ENCODE data around the gene MYBPH. TPM values are rescaled to one million over a fixed set of nuclear protein-coding genes. Genes with fewer than 3 reads are reported as not detected.

The MYBPH gene
- total RNA-seq, 1 experiment from 2014 or later: not detected

DNA sequence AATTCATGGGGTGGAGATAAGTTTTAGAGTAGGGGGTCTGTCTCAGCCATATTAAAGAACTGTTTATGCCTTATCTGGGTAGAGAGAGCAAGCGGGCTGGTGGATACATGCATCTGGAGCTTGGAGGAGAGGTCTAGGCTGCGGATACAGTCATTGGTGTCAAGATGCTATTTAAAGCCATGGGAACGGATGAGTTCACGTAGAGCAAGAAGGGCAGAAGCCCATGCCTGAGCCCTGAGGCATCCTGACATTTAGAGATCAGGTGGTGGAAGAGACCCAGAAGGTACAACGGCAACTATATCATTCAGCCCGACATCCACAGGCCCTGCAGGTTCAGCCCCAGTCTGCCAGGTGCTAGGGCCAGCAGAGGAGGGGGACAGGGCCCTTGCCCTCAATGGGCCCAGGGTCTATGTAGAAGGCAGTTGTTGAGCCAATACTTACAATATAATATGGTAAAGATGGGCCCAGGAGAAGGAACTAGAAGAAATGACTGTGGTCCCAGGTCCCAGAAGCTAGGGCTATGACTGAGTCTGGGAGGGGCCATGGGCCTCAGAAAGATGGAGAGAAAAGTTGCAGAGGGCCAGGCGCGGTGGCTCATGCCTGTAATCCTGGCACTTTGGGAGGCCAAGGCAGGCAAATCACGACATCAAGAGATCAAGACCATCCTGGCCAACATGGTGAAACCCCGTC lies 26.0 kb upstream of the MYBPH start:
- no CpG with 5 or more reads among the region's 10 CpGs for WGBS (ENCODE audit: extremely low coverage, insufficient read length, low lambda C conversion rate)
- no peaks in the 10 kb centered on the region for H3K23me2 ChIP-seq (ENCODE audit: insufficient read length, low read depth, low read length, poor library complexity, severe bottlenecking)

More for the DNA sequence above, 26.0 kb upstream of the MYBPH start:
- DNase-seq: no peak
- Mint-ChIP-seq H3K4me1 (peaks cover 7 to 12% of the 10 kb centered on the region in 2 experiments), H3K4me3 (no peak overlapping the region), H3K27ac (no peak overlapping the region; a peak in 2 of 7 replicates), H3K27me3 (ENCODE audit: low read depth) (peaks cover 24% of the 10 kb centered on the region), H3K36me3 (ENCODE audit: insufficient read depth in 1 of 3, low read depth in 3 of 3) (no peaks in the 10 kb centered on the region), H3K9me3 (peaks cover 2 to 3% of the 10 kb centered on the region in 2 experiments; a peak in 3 of 5 replicates)
- Histone ChIP-seq H3K9ac (ENCODE audit: extremely low read depth, insufficient read length, low read length) (no peak overlapping the region), H2BK20ac (ENCODE audit: low read depth, low read length, poor library complexity, severe bottlenecking) (no peak overlapping the region), H3K9me3 (ENCODE audit: control insufficient read depth, low read depth, low read length) (no peaks in the 10 kb centered on the region), H3K23ac (ENCODE audit: insufficient read length, low read depth, low read length) (no peak overlapping the region), H3K14ac (ENCODE audit: insufficient read depth, low read length) (no peak overlapping the region), H2BK5ac (ENCODE audit: insufficient read length, low read length) (no peak overlapping the region), H4K5ac (ENCODE audit: insufficient read length, low read depth, low read length) (no peak overlapping the region), H2BK120ac (ENCODE audit: low read depth, low read length, poor library complexity, severe bottlenecking) (no peak overlapping the region), H3K4me2 (ENCODE audit: insufficient read depth, insufficient read length, low read length) (no peak overlapping the region), H2AFZ (ENCODE audit: low read length) (no peak overlapping the region), H3K27ac (ENCODE audit: insufficient read length, low read depth, low read length) (no peak overlapping the region), H4K20me1 (ENCODE audit: control insufficient read depth, insufficient read depth, insufficient read length) (no peaks in the 10 kb centered on the region), H3T11ph (ENCODE audit: low read length) (no peak overlapping the region), H4K8ac (replicated peaks; ENCODE audit: insufficient read length, low read depth, low read length) (no peak overlapping the region), H3K27me3 (ENCODE audit: insufficient read depth, low read length) (peaks cover 2% of the 10 kb centered on the region; the same call in 1 of the 2 replicates), H3K79me1 (ENCODE audit: insufficient read depth, low read depth, low read length, poor library complexity, severe bottlenecking) (no peaks in the 10 kb centered on the region), H3K18ac (ENCODE audit: insufficient read length, low read depth, low read length) (no peak overlapping the region), H2BK15ac (ENCODE audit: low read depth, low read length) (no peak overlapping the region), H3K4ac (ENCODE audit: low read depth, low read length) (no peak overlapping the region), H2BK12ac (ENCODE audit: insufficient read length, low read depth, low read length) (no peak overlapping the region), H3K79me2 (ENCODE audit: insufficient read depth, low read length) (no peaks in the 10 kb centered on the region), H2AK5ac (ENCODE audit: insufficient read length, low read length) (no peak overlapping the region), H4K91ac (ENCODE audit: insufficient read length, low read depth, low read length) (no peak overlapping the region), H3K56ac (ENCODE audit: insufficient read length, low read depth, low read length) (no peak overlapping the region), H3K4me1 (ENCODE audit: insufficient read depth, low read length) (no peaks in the 10 kb centered on the region)
- TF ChIP-seq CTCF (conservative IDR thresholded peaks at IDR 0.05): no peak

Measured in H9 (cell line).